GM04503 (cell line): ENCODE data around the gene NDUFB4.
"Not testable (repeated sequence)": the region's sequence is repeated elsewhere in the genome, so short reads cannot be mapped to it uniquely, and the experiment has no call there.

Experiments used
- DNase-seq: peaks from one replicate; pipeline ENCODE4 v3.0.0-alpha.2; 2012; ENCODE audit warnings: low read depth

The NDUFB4 gene

DNA sequence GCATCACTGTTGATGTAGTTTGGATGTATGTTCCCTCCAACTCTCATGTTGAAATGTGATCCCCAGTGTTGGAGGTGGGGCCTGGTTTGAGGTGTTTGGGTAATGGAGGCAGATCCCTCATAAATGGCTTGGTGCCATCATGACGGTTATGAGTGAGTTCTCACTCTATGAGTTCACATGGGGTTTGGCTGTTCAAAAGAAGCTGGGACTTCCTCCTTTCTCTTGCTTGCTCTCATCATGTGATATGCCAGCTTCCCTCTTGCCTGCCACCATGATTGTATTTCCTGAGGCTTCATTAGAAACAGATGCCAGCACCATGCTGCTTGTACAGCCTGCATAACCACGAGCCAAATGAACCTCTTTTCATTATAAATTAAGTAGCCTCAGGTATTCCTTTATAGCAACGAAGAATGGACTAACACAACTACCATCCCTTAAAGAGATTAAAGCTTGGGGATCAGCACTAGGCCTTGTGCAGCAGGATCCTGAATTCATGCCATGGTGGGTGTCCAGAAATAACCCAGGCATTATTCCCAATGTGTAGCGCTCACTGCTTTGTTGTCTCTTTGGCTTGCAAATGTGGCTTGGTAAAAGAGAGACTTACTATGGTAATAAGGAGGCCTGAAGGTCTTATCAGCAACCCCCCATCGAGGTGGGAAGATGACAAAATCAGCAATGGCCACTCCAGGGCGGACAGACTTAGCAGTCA lies 41.9 kb downstream of the NDUFB4 start:
- no peak for DNase-seq

DNA sequence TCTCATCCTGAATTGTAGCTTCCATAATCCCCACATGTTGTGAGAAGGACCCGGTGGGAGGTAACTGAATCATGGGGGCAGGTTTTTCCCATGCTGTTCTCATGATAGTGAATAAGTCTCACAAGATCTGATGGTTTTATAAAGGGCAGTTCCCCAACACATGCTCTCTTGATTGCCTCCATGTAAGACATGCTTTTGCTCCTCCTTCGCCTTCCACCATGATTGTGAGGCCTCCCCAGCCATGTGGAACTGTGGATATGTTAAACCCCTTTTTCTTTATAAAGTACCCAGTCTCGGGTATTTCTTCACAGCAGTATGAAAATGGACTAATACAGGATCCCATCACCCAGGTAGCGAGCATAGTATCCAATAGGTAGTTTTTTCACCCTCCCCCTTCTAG lies 42.7 kb downstream of the NDUFB4 start:
- not testable (repeated sequence) for DNase-seq

DNA sequence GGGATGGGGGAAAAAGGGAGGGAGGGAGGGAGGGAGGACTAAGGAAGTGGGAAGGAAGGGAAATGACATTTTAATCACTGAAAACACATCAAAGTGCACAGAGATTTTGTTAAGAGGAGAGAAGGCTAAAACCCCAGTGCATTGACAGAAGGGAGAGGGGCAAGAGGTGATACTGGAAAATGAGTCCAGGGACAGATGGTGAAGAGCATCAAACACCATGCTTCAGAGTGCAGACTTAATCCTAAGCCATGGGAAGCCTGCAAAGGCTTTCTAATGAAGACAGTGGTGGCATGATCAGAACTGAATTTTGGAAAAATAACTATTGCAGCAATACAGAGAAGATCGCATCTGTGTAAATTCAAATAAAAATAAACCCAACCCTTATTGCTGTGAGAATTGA lies 44.1 kb downstream of the NDUFB4 start:
- DNase-seq, result no peak

DNA sequence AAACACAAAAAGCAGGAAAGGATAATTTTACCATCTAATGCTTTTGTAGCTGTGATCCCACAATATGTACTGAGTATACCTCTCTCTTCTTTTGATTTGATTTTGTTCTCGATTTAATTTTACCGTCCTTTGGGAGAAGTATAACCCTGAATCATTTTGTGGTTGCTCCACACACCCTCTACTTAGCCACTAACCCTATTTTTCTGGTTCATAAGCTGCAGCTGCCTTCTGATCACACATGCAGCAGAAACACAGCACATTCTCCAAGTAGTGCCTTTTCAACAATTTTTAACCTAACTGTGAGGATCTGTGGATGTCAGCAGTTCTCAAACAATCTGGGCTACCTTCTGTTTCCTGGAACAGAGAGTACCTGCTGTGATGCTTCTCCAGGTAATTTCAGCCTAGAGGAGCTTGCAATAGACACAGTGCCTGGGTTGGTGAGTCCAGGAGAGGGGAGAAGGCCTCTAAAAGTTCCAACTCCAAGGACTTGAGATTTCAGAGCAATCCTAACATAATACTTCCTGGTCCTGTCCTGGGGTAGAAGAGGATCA lies 45.6 kb downstream of the NDUFB4 start:
- DNase-seq, result no peak

DNA sequence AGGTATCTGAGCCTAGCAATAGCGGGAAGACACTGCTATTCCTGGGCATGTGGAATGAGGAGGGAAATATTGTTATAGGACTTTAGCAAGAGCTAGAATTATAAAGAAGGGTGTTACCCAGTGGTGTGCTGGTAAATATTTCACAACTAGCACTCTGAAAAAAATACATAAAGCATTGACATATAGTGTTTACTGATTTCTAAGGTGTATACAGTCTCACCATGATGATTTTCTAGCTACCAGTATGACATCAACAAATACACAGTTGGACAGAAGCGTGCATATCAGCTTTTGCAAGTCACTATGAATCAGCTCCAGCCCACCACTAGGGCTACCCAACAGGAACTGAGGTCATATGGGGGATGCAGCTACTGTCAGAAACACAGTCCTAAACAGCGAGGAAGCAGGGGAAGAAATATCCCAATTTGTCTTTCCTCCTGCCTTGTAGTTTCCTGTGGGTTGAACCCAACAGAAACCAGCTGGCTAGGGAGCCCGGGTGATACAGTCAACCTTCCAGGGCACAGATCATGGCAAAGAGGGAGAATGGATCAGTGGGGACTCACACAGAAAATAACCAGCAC lies 46.3 kb downstream of the NDUFB4 start:
- DNase-seq, result no peak

DNA sequence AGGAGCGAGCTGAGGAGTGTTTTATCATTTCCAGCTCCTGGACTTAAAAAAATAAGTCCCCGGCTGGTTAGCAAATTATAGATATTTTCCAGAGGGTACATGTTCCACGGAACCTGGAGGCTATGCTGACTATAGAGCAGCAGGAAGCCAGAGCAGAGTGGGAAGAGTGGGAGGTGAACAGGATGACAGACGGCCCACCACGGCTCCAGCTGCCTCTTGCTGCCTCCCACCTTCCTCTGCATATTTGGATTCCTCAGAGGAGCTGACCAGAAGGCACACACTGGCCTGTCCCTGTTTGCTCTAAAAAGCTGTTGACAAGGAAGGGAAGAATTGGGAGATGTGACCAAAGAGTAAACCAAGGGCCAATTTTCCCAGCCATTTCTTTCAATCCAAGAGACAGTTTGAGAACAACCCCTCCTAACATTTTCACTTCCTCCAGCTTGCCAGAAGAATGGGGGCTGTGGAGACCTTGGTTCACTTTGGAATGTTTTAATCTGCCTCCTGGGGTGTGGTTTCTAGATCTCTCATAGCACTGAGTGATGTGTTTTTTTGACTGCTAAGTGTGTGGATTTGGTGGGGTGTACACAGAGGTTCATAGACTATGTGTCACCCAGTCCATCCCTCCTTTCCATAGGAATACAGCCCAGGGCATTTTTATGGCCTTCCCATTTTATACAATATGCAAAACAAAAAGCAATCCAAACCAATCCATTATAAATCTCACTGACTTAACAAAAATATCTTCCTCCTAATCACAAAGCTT lies 49.1 kb downstream of the NDUFB4 start:
- DNase-seq, result no peak

DNA sequence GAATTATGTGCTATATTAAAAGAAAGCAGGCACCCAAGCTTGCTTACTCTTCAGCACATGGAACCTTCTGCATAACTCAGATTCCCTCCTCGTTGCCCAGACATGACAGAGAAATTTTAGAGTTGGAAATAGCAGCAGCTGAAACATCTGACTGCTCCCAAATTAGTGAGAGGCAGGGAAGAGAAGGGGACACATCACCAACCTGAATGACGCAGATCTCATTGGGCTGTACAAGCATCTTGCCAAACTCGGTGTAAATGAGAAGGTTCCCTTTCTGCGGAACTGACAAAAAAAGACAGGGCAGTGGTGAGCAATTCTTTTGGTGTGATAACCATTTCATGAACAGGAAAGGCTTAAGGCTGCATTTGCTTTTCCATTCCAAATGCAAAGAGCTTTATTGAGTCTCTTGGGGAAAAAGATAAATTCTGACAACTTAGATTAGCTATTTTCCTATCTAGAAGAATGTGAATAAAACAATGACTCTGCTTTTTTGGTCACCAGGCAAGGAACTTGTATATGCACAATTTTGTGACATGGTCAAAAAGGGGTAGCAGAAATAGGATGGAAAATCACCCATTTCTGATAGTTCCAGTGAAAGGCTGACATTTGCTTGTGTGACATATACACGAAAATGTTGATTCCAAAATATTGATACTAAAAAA lies 50.8 kb downstream of the NDUFB4 start:
- no peak for DNase-seq

DNA sequence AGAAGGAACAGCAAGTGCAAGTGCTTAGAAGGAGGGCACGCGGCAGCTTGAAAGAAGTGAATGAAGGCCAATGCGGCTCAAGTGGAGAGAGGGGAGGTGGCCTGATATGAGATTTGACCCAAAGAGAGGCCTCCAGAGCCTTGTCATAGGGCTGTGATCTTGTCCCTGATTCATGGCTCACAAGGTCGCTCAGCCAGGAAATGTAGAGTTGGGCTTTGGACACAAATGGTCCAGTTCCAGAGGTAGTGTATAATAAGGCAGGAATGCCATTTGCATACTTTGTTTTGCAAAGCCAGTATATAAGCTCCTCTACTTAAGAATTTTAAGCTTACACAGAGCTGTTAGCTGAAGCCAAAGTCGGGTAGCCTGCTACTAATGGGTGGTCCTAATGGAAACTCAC lies 52.2 kb downstream of the NDUFB4 start:
- DNase-seq, result no peak

DNA sequence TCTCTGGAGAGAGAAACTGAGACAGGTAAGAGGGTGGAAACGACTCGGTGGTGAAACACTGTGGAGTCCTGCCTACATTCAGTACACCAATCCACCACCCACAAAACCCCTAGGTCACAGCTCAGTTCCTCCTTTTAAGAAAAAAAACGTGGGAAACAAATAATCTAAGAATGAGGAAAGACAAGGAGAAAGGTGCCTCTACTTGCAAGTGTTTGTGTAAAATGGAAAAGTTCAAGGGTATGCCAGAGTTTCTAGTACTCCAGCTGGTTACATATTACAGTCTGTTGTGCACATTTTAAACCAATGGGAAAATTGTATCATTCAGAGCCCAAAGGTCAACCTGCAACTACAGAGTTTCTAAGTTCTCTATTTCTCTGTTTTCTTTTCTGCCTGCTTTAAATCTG lies 53.7 kb downstream of the NDUFB4 start:
- DNase-seq, result no peak

DNA sequence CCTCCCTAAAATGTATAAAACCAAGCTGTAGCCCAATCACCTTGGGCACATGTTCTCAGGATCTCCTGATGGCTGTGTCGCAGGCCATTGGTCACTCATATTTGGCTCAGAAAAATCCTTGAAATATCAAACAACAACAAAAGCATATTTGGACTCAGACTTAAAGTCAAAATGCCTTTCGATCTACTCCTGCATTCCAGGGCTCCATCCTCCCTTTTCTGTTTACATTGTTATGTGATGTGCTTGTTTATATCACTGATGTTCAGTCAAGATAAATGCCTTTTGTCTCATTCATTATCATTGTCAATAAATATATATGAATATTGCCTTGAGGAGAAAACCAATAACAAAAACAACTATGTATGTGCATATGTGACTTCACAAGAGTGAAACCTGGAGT lies 54.2 kb downstream of the NDUFB4 start:
- no peak for DNase-seq
